ENCODE results near the gene PDSS2.
"Not testable (repeated sequence)": the region's sequence is repeated elsewhere in the genome, so short reads cannot be mapped to it uniquely, and the experiment has no call there.

The PDSS2 gene

GRCh38 chr6:107475360-107475759 lies 16.0 kb upstream of the PDSS2 start:
- DNase-seq (ENCODE audit: low spot score): not testable (repeated sequence)

GRCh38 chr6:107473660-107474059 lies 14.3 kb upstream of the PDSS2 start:
- no peak for DNase-seq (ENCODE audit: low spot score)

GRCh38 chr6:107470364-107470763 lies 11.0 kb upstream of the PDSS2 start:
- no peak for DNase-seq (ENCODE audit: low spot score)

GRCh38 chr6:107466062-107466461 lies 6.7 kb upstream of the PDSS2 start:
- DNase-seq (ENCODE audit: low spot score): no peak

- DNase-seq (ENCODE audit: low spot score): no peak
These were observed 793 bp upstream of the PDSS2 start for GRCh38 chr6:107460083-107460631.

- no peak for DNase-seq (ENCODE audit: low spot score)
These were observed 587 bp downstream of the PDSS2 start for GRCh38 chr6:107458672-107459282.

- DNase-seq (ENCODE audit: low spot score): no peak
These were observed 10.6 kb downstream of the PDSS2 start for GRCh38 chr6:107448776-107449175.

- DNase-seq (ENCODE audit: low spot score): no peak
These were observed 11.6 kb downstream of the PDSS2 start for GRCh38 chr6:107447663-107448216.

- DNase-seq (ENCODE audit: low spot score): no peak
These were observed 15.1 kb downstream of the PDSS2 start for GRCh38 chr6:107444277-107444676.

GRCh38 chr6:107443608-107444267 lies 15.6 kb downstream of the PDSS2 start:
- no peak for DNase-seq (ENCODE audit: low spot score)

GRCh38 chr6:107442938-107443607 lies 16.3 kb downstream of the PDSS2 start:
- DNase-seq (ENCODE audit: low spot score): no peak

- no peak for DNase-seq (ENCODE audit: low spot score)
These were observed 17.7 kb downstream of the PDSS2 start for GRCh38 chr6:107441682-107442081.

- no peak for DNase-seq (ENCODE audit: low spot score)
These were observed 18.4 kb downstream of the PDSS2 start for GRCh38 chr6:107440936-107441335.

- no peak for DNase-seq (ENCODE audit: low spot score)
These were observed 20.0 kb downstream of the PDSS2 start for GRCh38 chr6:107439406-107439805.

GRCh38 chr6:107437691-107438090 lies 21.7 kb downstream of the PDSS2 start:
- DNase-seq (ENCODE audit: low spot score): no peak

GRCh38 chr6:107436881-107437280 lies 22.5 kb downstream of the PDSS2 start:
- no peak for DNase-seq (ENCODE audit: low spot score)

GRCh38 chr6:107435798-107436197 lies 23.6 kb downstream of the PDSS2 start:
- no peak for DNase-seq (ENCODE audit: low spot score)

GRCh38 chr6:107434812-107435211 lies 24.6 kb downstream of the PDSS2 start:
- DNase-seq (ENCODE audit: low spot score): no peak

- not testable (repeated sequence) for DNase-seq (ENCODE audit: low spot score)
These were observed 33.4 kb downstream of the PDSS2 start for GRCh38 chr6:107425951-107426350.

GRCh38 chr6:107423474-107423990 lies 35.8 kb downstream of the PDSS2 start:
- no peak for DNase-seq (ENCODE audit: low spot score)

- DNase-seq (ENCODE audit: low spot score): no peak
These were observed 37.6 kb downstream of the PDSS2 start for GRCh38 chr6:107421696-107422256.

- no peak for DNase-seq (ENCODE audit: low spot score)
These were observed 39.6 kb downstream of the PDSS2 start for GRCh38 chr6:107419733-107420132.
